CD4-positive, alpha-beta T cell treated with Interleukin-6 for 4 hours (primary cell): Measurements from ENCODE around the gene GRIN1.
A peak's percentile ranks its signal among the peaks of the same experiment; 100 is the strongest.
"Not testable (repeated sequence)": the region's sequence is repeated elsewhere in the genome, so short reads cannot be mapped to it uniquely, and the experiment has no call there.

Experiments
- DNase-seq: peaks from one replicate; pipeline ENCODE4 v3.0.0-alpha.2; 2020; ENCODE audit warnings: mixed read lengths

GRIN1 gene

GRCh38 chr9:137128862-137129455, 10.0 kb upstream of the GRIN1 start:
- peak; percentile 25 for DNase-seq

DNA sequence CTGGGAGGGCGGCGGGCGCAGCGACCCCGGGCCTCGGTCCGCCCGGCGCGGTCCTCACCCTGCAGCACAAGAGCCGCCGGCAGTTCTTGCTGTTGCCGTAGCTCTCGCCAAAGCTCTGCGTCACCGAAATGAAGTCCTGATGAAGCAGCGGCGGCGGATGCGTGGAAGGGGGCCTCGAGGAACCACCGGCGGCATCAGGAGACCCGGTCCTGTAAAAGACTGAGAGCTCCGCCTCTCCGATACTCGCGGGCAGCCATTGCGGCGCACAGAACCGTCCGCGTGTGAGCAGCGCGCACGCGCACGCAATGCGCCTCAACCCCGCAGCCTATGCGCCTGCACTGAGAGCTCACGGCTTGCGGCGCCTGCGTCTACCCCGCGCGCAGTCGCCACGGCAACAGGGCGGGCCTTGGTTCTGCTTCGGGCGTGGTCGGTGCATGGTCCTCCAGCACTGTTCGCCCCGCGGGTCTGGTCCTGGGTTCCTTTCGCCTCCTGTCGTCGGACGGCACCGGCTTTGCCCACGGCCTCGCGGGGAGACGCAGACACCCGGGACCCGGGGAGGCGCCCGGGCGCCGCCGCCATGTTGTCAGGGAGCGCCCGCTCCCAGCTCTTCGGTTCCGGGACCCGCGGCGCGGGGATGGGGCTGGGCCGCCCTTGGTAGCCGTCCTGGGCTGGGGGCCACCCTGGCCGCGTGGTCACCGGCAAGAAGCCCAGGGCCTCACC, 9.3 kb upstream of the GRIN1 start:
- DNase-seq, result peak; percentile 93

DNA sequence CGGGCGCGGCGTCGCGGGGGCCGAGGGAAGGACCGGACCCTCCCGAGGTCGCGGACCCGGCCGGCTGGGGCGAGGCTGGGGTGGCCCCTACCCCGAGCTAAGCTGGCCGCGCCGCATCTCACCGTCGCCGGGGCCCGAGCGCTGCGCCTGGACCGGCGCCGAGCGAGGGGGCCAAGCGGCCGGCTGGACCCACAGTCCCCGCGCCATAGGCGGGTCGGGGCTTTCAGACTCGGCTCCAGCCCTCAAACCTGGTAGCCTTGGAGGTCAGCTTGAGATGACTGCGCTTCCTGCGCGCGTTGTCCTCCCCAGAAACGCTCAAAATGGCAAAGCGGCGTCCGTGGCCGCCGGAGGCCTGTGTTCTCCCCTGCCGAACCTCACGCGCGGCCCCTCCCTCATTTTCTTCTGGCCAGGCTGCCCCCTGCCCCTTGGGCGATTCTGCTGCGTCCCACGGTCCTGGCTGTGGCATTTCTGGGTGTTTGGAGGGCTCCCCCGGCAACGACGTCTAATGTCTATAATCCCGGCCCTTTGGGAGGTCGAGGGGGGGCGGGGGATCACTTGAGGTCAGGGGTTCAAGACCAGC, 8.7 kb upstream of the GRIN1 start:
- DNase-seq, result no peak

- no peak for DNase-seq
These were observed 4.8 kb upstream of the GRIN1 start for GRCh38 chr9:137134191-137134590.

DNA sequence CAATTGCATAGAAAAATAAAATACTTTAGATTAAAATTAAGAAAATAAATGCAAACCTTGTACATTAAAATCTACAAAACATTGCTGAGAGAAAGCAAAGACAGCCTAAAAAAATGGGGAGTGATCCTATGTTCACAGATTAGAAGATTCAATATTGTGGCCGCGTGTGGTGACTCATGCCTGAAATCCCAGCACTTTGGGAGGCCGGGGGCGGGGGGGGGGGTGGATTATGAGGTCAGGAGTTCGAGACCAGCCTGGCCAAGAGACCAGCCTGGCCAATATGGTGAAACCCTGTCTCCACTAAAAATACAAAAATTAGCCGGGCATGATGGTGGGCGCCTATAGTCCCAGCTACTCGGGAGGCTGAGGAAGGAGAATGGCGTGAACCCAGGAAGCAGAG, 3.8 kb upstream of the GRIN1 start:
- not testable (repeated sequence) for DNase-seq

DNA sequence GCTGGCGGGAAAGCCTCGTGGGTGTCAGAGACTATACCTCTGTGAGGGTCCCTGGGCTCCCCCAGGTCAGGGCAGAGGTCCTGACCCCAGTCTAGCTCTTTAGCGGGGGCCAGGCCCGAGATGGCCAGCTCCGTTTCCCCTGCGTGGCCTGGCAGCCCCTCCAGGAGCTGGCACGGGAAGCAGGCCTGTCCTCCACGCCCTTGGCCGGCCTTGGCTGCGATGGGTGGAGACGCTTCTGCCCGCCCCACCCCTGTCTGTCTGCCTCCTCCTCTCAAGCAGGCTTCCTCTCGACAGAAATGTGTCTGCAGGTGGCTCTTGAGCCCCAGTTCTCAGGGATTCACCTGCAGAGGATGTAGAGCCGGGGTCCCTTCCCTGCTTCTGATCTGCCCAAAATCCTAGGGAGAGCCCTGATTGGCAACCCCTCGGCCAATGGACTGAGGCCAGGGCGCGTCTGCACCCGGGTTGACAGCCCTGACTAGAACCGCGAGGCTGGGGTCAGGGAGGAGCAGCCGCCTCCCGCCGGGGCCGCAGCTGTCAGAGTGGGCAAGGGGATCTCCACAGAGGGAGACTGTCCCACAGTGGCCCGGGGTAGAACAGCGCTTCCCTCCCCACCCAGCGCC, 2.6 kb upstream of the GRIN1 start:
- DNase-seq, result no peak

GRCh38 chr9:137136881-137137607, 1.9 kb upstream of the GRIN1 start:
- no peak for DNase-seq

- no peak for DNase-seq
These were observed 764 bp upstream of the GRIN1 start for GRCh38 chr9:137138058-137138721.

- no peak for DNase-seq
These were observed 655 bp downstream of the GRIN1 start for GRCh38 chr9:137139468-137140150.

- DNase-seq, result no peak
These were observed 1.4 kb downstream of the GRIN1 start for GRCh38 chr9:137140151-137141012.

DNA sequence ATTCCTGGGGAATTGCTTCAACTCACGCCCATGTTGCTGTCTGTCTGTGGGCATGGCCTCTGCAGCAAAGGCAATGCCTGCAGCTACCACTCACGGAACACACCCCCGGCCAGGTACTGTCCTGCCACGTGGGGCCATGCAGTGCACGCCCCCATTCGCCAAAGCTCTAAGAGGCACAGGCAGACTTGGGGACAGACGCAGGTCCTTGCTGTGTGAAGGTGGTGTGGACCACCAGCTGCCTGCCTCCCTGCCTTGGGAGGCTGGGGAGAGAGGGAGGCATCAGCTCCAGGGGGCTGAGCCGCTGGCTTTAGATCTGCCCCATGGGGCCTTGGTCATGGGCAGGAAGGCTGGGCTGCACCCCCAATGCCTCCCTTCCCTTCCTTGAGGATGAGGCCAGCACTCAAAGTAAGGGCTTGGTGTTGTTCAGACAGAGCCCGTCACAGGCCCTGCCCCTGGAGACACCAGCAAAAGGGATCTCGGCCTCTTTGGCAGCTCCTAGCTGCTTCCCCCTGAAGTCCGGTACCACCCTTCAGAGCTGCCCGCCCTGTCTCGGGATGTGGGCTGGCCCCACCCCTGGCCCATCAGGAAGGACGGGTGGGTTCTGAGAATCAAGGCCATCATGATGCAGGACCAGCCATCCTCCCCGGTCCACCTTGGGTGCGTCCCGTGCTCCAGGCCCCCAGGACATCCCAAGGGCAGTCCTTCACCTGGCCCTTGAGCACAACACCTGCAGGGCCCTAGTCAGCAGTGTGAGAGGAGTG, 2.3 kb downstream of the GRIN1 start:
- no peak for DNase-seq

DNA sequence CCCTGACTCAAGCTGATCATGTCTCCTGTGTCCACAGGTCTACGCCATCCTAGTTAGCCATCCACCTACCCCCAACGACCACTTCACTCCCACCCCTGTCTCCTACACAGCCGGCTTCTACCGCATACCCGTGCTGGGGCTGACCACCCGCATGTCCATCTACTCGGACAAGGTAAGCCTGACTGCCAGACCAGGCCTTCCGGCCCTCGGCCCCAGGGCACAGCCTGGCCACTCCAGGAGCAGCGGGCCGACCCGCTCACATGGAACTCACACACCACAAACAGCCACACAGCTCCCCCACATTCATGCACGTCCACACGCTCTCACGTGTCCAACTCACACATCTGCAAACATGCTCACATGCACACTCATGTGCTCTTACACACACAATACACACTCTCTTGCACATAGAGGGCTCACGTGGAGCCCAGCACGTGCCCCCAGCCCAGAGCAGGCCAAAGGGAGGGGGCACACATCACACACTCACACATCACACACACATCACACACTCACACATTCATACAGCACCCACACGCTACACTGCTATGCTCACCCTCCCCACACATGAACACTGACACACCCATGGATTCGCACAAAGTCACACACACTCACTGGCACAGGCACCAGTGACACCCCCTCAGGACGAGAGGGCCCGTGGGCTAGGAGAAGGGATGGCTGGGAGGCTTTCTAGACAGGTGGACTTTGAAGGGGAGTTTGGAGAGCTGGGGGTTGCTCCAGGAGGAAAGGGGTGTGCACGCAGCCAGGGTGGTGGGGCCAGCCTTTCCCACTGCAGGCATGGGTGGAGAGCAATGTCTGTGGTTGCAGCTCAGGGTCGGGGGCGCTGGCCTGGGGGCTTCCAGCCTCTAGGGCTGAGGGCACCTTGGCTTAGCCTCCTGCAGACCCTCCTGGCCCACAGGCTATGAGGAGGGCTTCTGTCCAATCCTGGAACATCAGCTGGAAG, 3.3 kb downstream of the GRIN1 start:
- no peak for DNase-seq

GRCh38 chr9:137143459-137143858, 4.5 kb downstream of the GRIN1 start:
- no peak for DNase-seq

- no peak for DNase-seq
These were observed 7.0 kb downstream of the GRIN1 start for GRCh38 chr9:137145731-137146526.

- DNase-seq, result no peak
These were observed 7.6 kb downstream of the GRIN1 start for GRCh38 chr9:137146527-137146918.

DNA sequence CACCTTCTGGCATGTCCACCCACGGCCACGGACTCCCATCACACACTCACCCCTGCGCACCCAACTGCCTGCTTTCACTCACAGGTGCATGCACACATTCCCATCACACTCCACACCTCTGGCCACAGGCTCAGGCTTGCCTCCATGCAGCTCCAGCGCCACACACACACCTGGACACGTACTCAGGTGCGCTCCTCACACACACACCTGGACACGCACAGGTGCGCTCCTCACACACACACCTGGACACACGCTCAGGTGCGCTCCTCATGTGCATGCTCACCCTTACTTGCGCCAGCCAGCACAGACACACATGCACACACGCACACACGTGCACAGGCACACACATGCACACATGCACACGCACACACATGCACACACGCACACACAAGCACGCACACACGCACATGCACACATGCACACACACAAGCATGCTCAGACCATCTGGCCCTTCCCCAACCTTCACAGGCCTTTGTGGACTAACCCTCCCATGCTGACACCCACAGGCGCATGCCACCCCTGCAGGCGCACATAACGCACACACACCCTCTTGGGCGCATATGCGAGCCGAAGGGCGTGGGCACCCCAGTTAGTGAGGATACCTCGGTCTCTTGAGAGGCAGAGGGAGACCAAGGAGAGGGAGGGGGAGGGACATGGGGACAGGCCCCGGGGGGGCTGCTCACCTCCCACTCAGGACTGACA, 8.3 kb downstream of the GRIN1 start:
- DNase-seq, result no peak

GRCh38 chr9:137147793-137148160, 8.8 kb downstream of the GRIN1 start:
- no peak for DNase-seq

DNA sequence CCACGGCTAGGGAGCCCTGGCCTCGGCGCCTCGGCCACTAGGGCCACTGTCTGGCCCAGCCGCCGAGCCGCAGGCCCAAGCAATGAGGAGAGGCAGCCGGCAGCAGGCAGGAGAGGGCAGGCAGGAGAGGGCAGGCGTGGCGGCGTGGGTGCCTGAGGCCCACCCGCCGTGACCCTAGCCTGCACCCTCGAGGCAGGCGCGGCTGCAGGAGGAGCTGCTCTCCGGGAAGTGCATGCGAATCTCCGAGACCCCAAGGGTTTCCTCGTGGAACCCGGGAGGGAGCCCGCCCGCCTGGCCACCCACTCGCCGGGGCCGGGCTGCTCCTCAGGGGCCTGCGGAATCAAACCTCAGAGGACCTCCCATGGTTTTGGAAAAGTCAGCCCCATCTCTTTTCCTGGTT, 9.3 kb downstream of the GRIN1 start:
- no peak for DNase-seq
